C4-2B (cell line): ENCODE data around the gene CTNNA3.
"Not testable (repeated sequence)": the region's sequence is repeated elsewhere in the genome, so short reads cannot be mapped to it uniquely, and the experiment has no call there.

Experiments
- H3K27ac ChIP-seq: fragments of 450-650 bp; 2 replicates; pipeline ENCODE4 v1.5.1; 2017
- CTCF ChIP-seq: fragments of 450-650 bp; conservative IDR thresholded peaks from 2 replicates; pipeline ENCODE4 v1.5.1; 2017; ENCODE audit warnings: mild to moderate bottlenecking
- ZFX ChIP-seq: fragments of 450-650 bp; IDR thresholded peaks from 2 replicates; pipeline ENCODE4 v1.6.1; 2017

Gene CTNNA3

DNA sequence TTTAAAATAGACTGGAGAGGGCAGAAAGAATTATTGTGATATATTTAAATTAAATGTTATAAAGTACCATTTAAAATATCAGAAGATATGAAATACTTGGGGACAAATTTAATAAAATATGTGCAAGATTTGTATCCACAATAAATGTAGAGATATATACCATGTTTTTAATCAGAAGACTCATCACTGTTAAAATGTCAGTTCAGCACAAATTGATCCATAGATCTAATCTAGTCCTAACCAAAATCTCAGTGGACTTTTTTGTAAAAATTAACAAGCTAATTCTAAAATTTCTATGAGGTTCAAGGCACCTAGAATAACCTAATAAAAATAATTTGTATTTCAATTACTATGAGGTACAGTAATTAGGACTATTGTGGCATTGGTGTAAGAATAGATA lies 96.4 kb downstream of the CTNNA3 start:
- H3K27ac ChIP-seq = no peak overlapping the region
- TF ChIP-seq ZFX = no peak
- TF ChIP-seq CTCF = no peak

DNA sequence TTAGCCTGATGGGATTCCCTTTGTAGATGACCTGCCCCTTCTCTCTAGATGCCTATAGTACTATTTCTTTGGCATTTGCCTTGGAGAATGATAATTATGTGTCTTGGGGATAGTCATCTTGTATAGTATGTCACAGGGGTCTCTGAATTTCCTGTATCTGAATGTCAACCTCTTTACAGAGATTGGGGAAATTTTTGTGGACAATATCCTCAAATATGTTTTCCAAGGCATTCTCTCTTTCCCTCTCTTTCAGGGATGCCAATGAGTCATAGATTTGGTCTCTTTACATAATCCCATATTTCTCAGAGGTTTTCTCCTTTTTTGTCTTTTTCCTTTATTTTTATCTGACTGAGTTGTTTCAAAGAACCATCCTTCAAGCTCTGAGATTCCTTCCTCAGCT lies 99.4 kb downstream of the CTNNA3 start:
- H3K27ac ChIP-seq = no peak overlapping the region
- TF ChIP-seq ZFX (no peak), CTCF (no peak)

- H3K27ac ChIP-seq = no peak overlapping the region
- TF ChIP-seq CTCF = no peak
Measured at GRCh38 chr10:67587771-67588170, 108.2 kb downstream of the CTNNA3 start.

GRCh38 chr10:67575532-67575931 lies 120.5 kb downstream of the CTNNA3 start:
- TF ChIP-seq ZFX (no peak), CTCF (no peak)
- H3K27ac ChIP-seq = no peak overlapping the region

- no peak overlapping the region for H3K27ac ChIP-seq
- TF ChIP-seq CTCF (no peak), ZFX (no peak)
Measured at GRCh38 chr10:67573484-67573883, 122.5 kb downstream of the CTNNA3 start.

DNA sequence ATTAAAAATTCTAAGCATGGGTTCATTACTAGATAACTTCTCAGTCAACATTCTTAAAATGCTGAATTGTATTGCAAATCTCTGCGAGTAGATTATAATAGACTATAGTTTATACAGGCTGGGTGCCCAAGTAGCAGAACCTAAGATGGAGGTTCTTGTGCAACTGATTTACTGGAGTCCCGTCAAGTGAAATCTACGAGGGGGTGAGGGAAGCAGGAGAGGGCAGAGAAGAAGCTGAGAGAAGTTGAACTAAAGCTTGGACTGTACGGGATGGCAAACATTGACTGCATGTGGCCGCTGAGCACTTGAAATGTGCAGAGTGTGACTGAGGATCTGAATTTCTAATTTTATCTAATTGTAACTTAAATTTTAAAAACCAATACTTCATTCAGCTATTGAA lies 124.5 kb downstream of the CTNNA3 start:
- TF ChIP-seq CTCF (no peak), ZFX (no peak)

GRCh38 chr10:67558311-67558710 lies 137.7 kb downstream of the CTNNA3 start:
- H3K27ac ChIP-seq = not testable (repeated sequence)

More for the DNA sequence above, 124.5 kb downstream of the CTNNA3 start:
- no peak overlapping the region for H3K27ac ChIP-seq

GRCh38 chr10:67553254-67553653 lies 142.7 kb downstream of the CTNNA3 start:
- no peak overlapping the region for H3K27ac ChIP-seq
- TF ChIP-seq ZFX (no peak), CTCF (no peak)
